Brain pericyte (primary cell): ENCODE results near the gene FOSL2.

Experiments used
- DNase-seq: peaks from one replicate; pipeline ENCODE4 v3.0.0-alpha.2; 2012; ENCODE audit warnings: low read depth, low spot score

The FOSL2 gene

DNA sequence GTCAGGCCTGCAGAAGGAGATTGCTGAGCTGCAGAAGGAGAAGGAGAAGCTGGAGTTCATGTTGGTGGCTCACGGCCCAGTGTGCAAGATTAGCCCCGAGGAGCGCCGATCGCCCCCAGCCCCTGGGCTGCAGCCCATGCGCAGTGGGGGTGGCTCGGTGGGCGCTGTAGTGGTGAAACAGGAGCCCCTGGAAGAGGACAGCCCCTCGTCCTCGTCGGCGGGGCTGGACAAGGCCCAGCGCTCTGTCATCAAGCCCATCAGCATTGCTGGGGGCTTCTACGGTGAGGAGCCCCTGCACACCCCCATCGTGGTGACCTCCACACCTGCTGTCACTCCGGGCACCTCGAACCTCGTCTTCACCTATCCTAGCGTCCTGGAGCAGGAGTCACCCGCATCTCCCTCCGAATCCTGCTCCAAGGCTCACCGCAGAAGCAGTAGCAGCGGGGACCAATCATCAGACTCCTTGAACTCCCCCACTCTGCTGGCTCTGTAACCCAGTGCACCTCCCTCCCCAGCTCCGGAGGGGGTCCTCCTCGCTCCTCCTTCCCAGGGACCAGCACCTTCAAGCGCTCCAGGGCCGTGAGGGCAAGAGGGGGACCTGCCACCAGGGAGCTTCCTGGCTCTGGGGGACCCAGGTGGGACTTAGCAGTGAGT lies 19.4 kb downstream of the FOSL2 start:
- no peak for DNase-seq

GRCh38 chr2:28412625-28413151 lies 20.0 kb downstream of the FOSL2 start:
- no peak for DNase-seq

- DNase-seq = no peak
These were observed 20.7 kb downstream of the FOSL2 start for GRCh38 chr2:28413152-28413898.

GRCh38 chr2:28413899-28414295 lies 21.2 kb downstream of the FOSL2 start:
- no peak for DNase-seq

DNA sequence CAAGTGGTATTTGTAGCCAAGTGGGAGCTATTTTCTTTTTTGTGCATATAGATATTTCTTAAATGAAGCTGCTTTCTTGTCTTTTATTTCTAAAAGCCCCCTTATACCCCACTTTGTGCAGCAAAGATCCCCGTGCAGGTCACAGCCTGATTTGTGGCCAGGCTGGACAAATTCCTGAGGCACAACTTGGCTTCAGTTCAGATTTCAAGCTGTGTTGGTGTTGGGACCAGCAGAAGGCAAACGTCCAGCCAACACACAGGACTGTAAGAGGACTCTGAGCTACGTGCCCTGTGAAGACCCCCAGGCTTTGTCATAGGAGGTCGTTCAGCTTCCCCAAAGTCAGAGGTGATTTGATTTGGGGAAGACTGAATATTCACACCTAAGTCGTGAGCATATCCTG lies 21.9 kb downstream of the FOSL2 start:
- no peak for DNase-seq

- DNase-seq = no peak
These were observed 22.4 kb downstream of the FOSL2 start for GRCh38 chr2:28415010-28415409.

GRCh38 chr2:28415715-28416114 lies 23.1 kb downstream of the FOSL2 start:
- no peak for DNase-seq

- no peak for DNase-seq
These were observed 26.3 kb downstream of the FOSL2 start for GRCh38 chr2:28419003-28419402.

GRCh38 chr2:28419443-28420270 lies 27.0 kb downstream of the FOSL2 start:
- no peak for DNase-seq

GRCh38 chr2:28420722-28421121 lies 28.1 kb downstream of the FOSL2 start:
- no peak for DNase-seq

DNA sequence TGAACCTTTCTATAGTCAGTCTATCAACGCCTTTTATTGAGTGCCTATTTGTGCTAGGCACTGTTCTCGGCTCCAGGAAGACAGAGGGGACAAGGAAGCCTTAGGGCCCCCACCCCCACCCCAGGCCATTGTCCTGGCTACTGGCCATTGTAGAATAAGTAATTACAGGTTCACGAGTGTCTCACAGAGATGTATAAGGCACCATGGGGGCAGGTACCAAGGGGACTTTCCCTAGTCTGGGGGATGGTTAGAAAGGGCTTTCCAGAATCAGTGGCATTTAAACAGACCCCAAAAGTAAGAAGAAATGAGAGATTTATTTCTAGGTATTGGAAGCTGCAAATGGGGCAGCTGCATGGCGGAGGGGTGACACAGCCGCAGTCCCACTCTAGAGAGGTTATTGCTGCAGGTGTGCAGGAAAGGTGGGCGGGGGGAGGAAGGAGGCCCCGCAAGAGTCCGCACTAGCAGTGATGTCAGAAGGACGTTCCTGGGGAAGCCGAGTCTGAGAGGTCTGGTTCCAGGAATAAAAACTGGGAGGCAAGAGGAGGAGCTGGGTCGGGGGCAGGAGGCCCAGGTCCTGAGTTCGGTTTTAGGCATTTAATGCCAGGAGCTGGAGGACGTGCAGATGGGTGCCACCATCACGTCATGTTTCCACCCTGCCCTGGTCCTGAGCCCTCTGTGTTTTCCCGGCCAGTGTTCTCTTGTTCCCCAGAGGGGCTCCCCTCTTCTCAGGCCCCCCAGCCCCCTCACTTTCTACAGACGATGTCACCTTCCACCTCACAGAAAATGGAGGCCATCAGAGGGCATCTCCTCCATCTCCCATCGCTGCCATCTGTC lies 30.5 kb downstream of the FOSL2 start:
- no peak for DNase-seq

DNA sequence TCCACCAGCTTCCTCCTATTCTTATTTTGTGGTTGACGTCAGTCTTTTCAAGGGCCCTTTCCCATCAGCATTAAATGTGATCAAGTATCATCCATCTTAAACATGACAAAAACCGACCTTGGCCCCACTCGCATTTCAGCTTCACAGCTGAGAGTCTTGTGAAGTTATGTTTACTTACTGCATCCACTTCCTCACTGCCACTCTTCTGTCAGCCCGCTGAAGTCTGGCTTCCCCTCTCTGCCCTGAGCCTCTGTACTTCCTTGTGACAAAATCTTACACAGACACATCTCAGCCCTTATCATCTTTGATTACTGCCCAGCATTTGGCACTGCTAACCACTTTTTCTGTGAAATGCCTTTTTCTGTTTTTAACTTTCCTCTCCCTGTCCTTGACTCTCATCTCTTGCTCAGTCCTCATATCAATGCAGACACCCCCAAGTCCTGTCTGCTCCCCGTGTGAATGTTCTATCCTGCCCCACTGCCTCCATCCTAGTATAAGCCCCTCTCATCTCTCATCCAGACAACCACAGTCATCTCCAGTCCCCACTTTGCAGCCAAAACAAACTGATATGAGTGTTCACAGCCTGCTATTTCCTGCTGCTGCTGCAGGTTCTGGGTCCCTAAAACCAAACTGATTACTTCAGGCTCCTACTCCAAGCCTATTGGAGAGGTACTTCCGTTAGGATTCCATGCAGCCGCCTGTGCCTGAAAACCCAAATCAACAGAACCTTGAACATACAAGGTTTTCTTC lies 31.4 kb downstream of the FOSL2 start:
- DNase-seq = no peak

GRCh38 chr2:28424799-28425463 lies 32.3 kb downstream of the FOSL2 start:
- DNase-seq = no peak

DNA sequence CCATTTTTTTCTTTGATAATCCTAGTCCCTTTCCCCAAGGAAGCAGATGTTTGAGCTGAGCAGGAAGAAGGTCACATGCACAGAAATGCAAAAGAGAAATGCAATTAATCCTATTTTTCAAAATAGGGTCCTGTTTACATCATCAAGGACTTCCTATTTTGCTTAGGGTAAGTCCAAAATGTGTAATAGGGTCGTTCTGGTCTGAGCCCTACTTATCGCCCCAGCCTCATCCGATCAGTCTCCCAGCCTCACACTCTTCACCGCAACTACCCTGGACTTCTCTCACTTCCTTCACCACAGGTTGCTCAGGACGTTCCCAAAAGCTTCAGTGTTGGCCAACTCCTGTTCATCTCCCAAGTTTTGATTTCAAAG lies 32.8 kb downstream of the FOSL2 start:
- no peak for DNase-seq

DNA sequence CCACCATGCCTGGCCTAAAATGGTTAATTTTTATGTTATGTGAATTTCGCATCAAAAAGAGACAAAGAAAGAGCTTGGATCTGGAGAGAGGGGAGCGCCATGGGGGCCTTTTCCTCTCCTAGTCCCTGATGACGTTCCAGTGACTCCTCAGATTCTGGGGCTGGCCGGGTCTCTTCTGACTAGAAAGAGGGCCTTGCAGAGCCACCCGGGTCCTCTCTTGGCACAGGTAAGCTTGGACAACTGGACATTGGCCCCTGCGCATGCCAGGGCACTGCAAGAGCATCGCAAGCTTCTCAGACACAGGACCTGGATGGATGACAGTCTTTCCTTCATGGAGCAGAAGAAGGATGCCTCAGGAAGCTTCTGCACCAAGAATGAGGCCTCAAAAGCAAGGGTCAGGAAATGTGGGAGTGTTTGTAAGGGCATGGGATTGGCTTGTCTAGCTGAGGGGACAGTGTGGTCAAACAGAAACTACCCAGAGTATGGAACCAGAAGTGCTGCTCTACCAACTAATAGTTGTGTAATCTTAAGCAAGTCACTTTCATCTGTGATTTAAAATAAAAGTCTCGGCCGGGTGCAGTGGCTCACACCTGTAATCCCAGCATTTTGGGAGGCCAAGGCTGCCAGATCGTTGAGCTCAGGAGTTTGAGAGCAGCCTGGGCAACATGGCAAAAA lies 35.2 kb downstream of the FOSL2 start:
- no peak for DNase-seq

GRCh38 chr2:28428486-28428885 lies 35.8 kb downstream of the FOSL2 start:
- DNase-seq = no peak

DNA sequence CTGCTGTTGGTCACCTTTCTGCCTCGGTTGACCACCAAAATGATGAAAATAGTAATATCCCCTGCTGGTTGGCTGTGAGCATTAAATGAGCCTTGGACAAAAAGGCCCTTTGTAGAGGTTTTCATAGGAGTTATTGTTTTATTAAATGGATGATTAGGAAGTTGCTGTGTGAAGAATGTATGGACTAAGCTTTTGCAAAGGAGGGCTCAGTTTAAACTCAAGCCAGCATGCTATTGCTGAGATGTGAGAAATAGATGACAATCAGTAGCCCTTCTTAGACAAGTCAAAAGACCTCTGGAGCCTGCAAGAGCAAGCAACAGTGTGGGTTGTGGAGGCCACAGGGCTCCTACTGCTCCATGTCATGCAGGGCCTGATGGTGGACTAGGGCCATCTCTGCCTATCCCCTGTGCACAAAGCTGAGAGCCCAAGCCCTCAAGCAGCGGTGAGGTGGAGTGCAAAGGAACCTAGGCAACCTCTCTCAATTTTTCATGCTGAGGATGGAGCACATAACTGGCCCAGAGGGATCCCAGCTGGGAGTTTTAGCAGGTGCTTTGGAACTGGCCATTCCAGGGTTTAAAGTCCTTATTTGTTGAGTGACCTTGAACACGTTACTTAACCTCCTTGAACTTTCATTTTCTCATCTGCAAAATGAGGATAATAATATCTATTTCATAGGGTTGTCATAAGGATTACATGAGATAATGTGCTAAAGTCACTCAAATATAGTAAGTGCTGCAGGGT lies 37.1 kb downstream of the FOSL2 start:
- DNase-seq = no peak

- DNase-seq = no peak
These were observed 37.7 kb downstream of the FOSL2 start for GRCh38 chr2:28430377-28430765.
